Right cardiac atrium (tissue), 5 donors: ENCODE data around the gene DNAH6. TPM values are rescaled to one million over a fixed set of nuclear protein-coding genes. Genes with fewer than 3 reads are reported as not detected.
A peak's percentile ranks its signal among the peaks of the same experiment; 100 is the strongest.

Experiments used
- ATAC-seq, 2 donors: fragments of 200-7000 bp; cut with Tn5 transposase; one replicate each; pipeline versions ENCODE4 v1.8.0 to v1.9.1; 2020; ENCODE audit warnings: moderate library complexity in 2 of 2, mild to moderate bottlenecking in 1 of 2
- DNase-seq, 3 donors: peaks; one replicate each; pipeline ENCODE4 v3.0.0-alpha.2; 2020
- H3K27ac ChIP-seq: one replicate; pipeline ENCODE4 v1.5.1; 2013; ENCODE audit warnings: mild to moderate bottlenecking, low read length, control low read depth, moderate library complexity
- H3K27me3 ChIP-seq: one replicate; pipeline ENCODE4 v1.6.1; 2013; ENCODE audit not compliant: control insufficient read depth, insufficient read depth
- H3K4me1 ChIP-seq: one replicate; pipeline ENCODE4 v1.6.1; 2013; ENCODE audit warnings: low read length; ENCODE audit not compliant: control insufficient read depth, insufficient read depth
- H3K4me3 ChIP-seq: one replicate; pipeline ENCODE4 v1.5.1; 2013; ENCODE audit warnings: low read length, control low read depth
- H3K9me3 ChIP-seq: one replicate; pipeline ENCODE4 v1.6.1; 2013; ENCODE audit warnings: low read length; ENCODE audit not compliant: control insufficient read depth
- WGBS: extraction: QIAGEN DNeasy Blood & Tissue Kit; methylation state at CpG from one replicate; pipeline ENCODE4 v1.1.7; 2013; 5-methylcytosine and 5-hydroxymethylcytosine counted together
- intact Hi-C, 4 donors: fragments of 100-400 bp; cut with DNase I; formaldehyde crosslinking; loops; one replicate each; pipeline versions ENCODE4 v1.11.0 to v1.14.0; 2022 to 2023
- polyA plus RNA-seq: library from polyadenylated mRNA; stranded (reverse); fragments of 200-250 nt; gene quantifications from one replicate; pipeline ENCODE4 v1.2.3, GENCODE V29; 2013
- total RNA-seq, 4 donors: library from RNA; stranded (reverse); fragmentation: NEBNext Ultra II Directional; extraction: Animal tissue kit (Norgen Biotek cat#: 25700); gene quantifications; one replicate each; pipeline ENCODE4 v1.2.1, GENCODE V29; 2021
- donor health status: healthy with polysubstance abuse.
- donor health status: DM: no; HTN: yes; CAD: no.
- donor health status: DM: no; HTN: no; CAD: no.
- donor health status: DM: no; HTN: yes; CAD: no; lungs with severe emphysema.
- donor health status: DM: yes; HTN: yes; CAD: no.

Gene DNAH6
- total and polyA plus RNA-seq, 5 donors, result 0.07 to 0.60 (median 0.34) TPM

DNA sequence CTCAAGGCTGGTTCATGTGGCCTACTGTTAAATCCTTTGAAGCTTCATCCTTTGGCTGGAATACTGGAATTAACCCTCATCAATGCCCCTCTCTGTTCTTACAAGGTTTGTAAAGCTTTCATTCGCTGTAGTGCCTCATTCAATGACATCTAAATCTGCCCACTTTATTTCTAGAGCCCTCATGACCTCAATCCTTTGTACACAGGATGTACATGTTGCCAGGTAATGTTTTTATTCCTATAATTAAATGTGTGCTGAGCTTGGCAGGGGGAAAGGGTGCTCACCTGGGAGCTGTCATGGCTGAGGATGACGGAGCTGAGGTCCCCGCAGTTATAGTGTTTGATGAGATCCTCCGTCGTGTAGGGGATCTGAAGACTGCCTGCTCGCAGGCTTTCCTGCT, 325.3 kb downstream of the DNAH6 start:
- no peak for DNase-seq
- no peak overlapping the region for H3K27ac ChIP-seq
- no peaks in the 10 kb centered on the region for H3K27me3 ChIP-seq
- no peak overlapping the region for H3K4me3 ChIP-seq
- intact Hi-C loops, result no loop called here
- 86% methylated on average over 6 of the region's 6 CpGs for WGBS
- H3K9me3 ChIP-seq, result no peaks in the 10 kb centered on the region
- H3K4me1 ChIP-seq, result no peaks in the 10 kb centered on the region
- no peak for ATAC-seq

DNA sequence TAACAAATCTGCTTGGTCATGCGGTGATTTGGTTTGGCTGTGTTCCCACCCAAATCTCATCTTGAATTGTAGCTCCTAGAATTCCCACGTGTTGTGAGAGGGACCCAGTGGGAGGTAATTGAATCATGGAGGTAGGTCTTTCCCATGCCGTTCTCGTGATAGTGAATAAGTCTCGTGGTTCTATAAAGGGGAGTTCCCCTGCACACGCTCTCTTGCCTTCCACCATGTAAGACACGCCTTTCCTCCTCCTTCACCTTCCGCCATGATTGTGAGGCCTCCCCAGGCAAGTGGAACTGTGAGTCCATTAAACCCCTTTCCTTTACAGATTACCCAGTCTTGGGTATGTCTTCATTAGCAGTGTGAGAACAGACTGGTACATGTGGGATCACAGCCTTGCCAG, 327.8 kb downstream of the DNAH6 start:
- H3K4me3 ChIP-seq, result no peak overlapping the region
- no peaks in the 10 kb centered on the region for H3K9me3 ChIP-seq
- no peaks in the 10 kb centered on the region for H3K27me3 ChIP-seq
- DNase-seq (no peak), ATAC-seq (no peak)
- intact Hi-C loops, result no loop called here
- 91% methylated on average over 8 of the region's 8 CpGs for WGBS
- no peaks in the 10 kb centered on the region for H3K4me1 ChIP-seq
- H3K27ac ChIP-seq, result no peak overlapping the region

DNA sequence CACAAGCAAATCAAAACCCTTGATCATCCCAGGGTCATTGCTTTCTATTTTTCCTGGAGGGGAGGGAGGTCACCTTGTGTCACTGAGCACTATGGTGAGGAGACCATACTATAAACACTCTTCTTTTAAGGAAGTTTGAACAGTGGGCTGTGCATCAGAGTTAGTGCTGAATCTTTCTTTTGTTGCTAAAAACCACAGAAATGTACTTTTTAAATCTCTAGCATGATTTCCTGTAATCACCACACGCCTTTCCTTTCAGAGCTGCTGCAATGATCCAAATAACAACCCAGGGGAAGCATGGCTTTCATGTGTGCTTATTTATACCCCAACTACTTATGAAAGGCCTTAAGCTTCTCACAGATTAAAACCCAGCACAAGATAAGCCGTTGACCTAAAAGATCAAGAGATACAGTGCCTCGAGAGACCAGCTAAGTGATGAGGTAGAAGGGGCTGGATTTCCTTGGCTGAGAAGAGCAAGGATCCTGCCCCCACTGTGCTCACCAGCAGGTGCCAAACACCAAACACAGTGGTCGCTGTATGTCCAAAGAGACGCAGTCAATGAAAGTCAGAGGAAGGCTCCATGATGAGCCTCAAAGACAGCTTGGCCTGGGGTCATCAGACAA, 329.9 kb downstream of the DNAH6 start:
- Histone ChIP-seq H3K4me3 (no peak overlapping the region), H3K9me3 (no peaks in the 10 kb centered on the region), H3K4me1 (no peaks in the 10 kb centered on the region), H3K27ac (no peak overlapping the region), H3K27me3 (no peaks in the 10 kb centered on the region)
- peak; percentile 25 to 26 for ATAC-seq
- no peak for DNase-seq
- 41% methylated on average over 5 of the region's 5 CpGs for WGBS
- intact Hi-C loops, result no loop called here

DNA sequence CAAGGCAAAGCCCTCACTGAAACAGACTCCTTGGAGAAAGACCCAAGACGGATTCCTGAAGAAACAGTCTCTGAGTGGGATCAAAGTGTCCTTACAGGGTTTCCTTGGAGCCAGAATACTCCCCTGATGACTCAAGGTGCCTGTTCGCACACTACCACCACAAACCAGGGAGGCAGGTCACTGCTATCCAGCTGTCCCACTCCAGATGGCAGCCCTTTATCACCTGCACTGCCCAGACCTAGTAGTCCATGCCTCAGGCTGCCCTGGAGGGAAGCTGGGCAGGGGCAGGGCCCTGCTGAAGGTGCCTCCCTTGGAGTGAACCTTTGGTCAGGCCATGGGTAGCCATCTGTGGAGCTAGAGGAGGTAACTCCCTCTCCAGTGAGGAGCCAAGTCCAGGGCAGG, 330.4 kb downstream of the DNAH6 start:
- DNase-seq, result no peak
- H3K4me1 ChIP-seq, result no peaks in the 10 kb centered on the region
- H3K4me3 ChIP-seq, result no peak overlapping the region
- no peaks in the 10 kb centered on the region for H3K27me3 ChIP-seq
- 80% methylated on average over 2 of the region's 2 CpGs for WGBS
- H3K9me3 ChIP-seq, result no peaks in the 10 kb centered on the region
- intact Hi-C loops, result no loop called here
- peak in 1 of 2 donors; percentile 32 for ATAC-seq
- H3K27ac ChIP-seq, result no peak overlapping the region

DNA sequence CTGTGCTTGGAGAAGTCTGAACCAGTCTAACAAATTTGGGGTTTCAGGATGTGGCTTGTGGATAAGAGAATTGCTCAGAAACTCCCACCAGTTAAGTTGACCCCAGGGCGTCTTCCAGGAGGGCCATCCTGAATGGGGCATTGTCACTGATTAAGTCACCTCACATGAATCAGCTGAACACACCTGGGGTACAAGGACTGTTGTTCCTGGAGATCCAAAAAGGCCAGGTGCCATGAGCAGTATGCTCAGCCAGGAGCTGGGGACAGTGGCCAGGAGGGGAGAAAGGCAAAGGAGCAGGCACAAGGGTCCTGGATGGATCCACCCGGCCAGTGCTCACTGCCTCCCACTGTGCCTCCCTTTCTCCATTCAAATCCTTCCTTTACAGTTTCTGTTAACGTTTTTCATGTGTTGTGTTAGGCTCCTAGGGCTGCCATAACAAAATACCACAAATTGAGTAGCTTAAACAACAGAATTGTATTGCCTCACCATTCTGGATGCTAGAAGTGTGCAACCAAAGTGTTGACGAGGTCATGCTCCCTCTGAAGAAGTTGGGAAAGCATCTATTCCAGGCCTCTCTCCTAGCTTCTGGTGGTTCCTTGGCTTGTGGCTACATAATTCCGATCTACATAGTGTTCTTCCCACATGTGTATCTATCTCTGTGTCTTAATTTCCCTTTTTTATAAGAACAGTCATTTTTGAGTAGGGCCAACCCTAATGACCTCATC, 331.2 kb downstream of the DNAH6 start:
- WGBS, result 74% methylated on average over 5 of the region's 5 CpGs
- intact Hi-C loops, result no loop called here
- no peak overlapping the region for H3K27ac ChIP-seq
- no peak for DNase-seq
- H3K4me3 ChIP-seq, result no peak overlapping the region
- ATAC-seq, result no peak
- H3K9me3 ChIP-seq, result no peaks in the 10 kb centered on the region
- no peaks in the 10 kb centered on the region for H3K27me3 ChIP-seq
- no peaks in the 10 kb centered on the region for H3K4me1 ChIP-seq

DNA sequence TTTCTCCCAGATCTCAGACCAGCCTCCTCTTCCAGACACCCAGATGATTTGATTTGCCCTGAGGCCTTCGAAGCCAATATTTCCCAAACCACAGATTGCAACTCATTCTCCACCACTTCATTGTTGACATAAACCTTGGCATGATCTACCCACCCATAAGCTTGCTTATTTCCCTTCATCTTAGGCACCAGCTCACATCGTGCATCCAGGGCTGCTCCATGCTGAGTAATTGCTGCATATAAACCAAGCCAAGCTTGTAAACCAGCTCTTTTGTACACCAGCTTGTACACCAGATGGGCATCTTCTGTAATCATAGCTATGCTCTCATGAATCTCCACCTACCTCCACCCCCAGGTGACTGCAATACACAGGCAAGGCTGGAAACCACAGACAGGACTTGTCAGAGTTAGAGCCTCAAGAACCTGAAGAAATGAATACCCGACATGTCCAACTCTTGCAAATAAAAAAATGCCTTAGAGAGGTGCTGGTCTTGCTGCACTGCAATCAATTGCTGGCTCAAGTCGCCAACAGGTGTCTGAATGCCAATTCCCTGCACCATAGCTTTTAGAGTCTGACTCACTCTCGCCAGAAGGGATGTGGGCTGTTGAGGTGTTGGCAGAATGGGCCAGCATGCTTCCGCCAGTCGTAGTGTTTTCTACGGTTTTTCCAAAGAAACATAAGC, 333.1 kb downstream of the DNAH6 start:
- intact Hi-C loops, result no loop called here
- ATAC-seq (no peak), DNase-seq (no peak)
- Histone ChIP-seq H3K27ac (no peak overlapping the region), H3K4me3 (no peak overlapping the region), H3K27me3 (no peaks in the 10 kb centered on the region), H3K9me3 (no peaks in the 10 kb centered on the region), H3K4me1 (no peaks in the 10 kb centered on the region)
- WGBS, result 82% methylated on average over 8 of the region's 8 CpGs

DNA sequence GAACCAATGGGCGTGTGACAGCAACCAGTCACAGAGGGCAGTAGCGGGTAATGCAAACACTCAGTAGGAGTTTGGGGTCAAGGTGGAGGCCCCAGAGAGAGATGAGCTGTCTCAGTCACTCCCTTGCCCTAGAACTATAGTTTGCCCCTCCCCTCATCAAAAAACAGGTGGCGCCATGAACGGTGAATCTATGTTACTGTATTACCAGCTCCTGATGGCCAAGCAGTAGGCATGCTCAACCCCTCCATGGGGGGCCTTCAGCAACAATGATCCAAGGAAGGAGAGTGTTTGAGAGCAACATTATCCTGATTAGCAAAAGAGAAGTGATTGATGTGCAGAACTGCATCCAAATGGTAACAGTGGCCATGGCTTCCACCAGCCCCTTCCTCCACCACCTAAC, 334.2 kb downstream of the DNAH6 start:
- no peak overlapping the region for H3K4me3 ChIP-seq
- H3K27me3 ChIP-seq, result no peaks in the 10 kb centered on the region
- intact Hi-C loops, result no loop called here
- no peaks in the 10 kb centered on the region for H3K9me3 ChIP-seq
- no peak for DNase-seq
- no peak overlapping the region for H3K27ac ChIP-seq
- WGBS, result 84% methylated on average over 4 of the region's 4 CpGs
- ATAC-seq, result no peak
- H3K4me1 ChIP-seq, result no peaks in the 10 kb centered on the region

DNA sequence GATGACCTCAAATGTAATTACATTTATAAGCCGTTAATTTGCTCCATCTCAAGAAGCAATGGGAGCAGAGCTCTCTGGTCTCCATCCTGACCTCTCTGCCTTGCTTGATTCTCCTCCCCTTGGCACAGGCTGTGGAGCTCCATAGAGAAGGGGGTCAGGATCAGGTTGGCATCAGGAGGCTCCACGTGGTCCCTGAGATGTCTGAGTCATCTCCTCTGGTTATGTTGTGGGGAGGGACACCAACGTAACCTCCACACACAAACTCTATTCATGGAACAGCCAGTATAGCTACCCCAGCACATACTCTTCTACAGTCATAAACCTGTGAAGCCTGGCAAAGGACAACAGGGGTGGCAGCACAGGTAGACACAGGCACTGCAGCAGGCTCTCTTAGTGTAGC, 335.6 kb downstream of the DNAH6 start:
- intact Hi-C loops, result no loop called here
- ATAC-seq, result no peak
- WGBS, result 76% methylated on average over 3 of the region's 3 CpGs
- no peak for DNase-seq
- Histone ChIP-seq H3K4me3 (no peak overlapping the region), H3K27me3 (no peaks in the 10 kb centered on the region), H3K27ac (no peak overlapping the region), H3K9me3 (no peaks in the 10 kb centered on the region), H3K4me1 (no peaks in the 10 kb centered on the region)

DNA sequence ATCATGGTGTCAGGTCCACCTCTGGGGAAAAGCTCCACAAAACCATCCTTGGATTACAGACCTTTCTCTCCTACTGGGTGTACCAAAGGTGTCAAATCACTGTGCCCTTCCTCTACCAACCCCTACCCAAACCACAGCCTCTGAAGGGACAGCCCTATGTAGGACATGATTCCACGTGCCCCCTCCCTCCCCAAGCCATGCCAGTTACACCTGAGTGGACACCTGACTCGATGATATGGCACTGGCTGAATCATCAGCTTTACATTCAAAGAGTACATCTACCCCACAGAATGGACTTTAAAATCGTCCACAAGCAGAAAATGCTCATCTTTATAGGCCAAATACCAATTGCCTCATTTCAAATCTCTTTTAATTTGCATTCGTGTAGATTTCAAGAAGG, 338.6 kb downstream of the DNAH6 start:
- Histone ChIP-seq H3K9me3 (no peaks in the 10 kb centered on the region), H3K4me1 (no peaks in the 10 kb centered on the region), H3K27ac (no peak overlapping the region), H3K27me3 (no peaks in the 10 kb centered on the region), H3K4me3 (no peak overlapping the region)
- no peak for DNase-seq
- intact Hi-C loops, result no loop called here
- WGBS, result 58% methylated on average over 4 of the region's 4 CpGs
- ATAC-seq, result no peak

DNA sequence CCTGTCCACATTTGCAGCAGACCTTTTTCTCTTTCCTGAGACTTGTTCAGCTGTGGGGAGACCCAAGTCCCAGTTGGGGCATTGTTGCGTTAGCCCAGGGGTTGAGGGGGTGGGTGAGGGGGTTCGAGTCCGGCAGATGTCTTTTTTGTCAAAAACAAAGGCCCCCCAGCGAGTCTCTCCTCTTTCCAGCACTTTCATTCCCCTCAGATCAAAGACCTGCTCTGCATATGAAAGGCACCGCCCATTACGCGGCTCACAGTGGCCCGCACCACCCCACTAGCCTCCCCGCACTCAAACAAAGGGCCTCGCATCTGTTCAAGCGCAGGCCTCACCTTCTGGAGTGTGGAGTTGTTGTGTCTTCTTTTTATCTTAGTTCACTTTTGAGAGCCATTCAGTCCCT, 339.4 kb downstream of the DNAH6 start:
- Histone ChIP-seq H3K27ac (no peak overlapping the region), H3K27me3 (no peaks in the 10 kb centered on the region), H3K4me3 (no peak overlapping the region), H3K4me1 (no peaks in the 10 kb centered on the region), H3K9me3 (no peaks in the 10 kb centered on the region)
- DNase-seq (no peak), ATAC-seq (no peak)
- intact Hi-C loops, result no loop called here
- WGBS, result 26% methylated on average over 11 of the region's 11 CpGs

DNA sequence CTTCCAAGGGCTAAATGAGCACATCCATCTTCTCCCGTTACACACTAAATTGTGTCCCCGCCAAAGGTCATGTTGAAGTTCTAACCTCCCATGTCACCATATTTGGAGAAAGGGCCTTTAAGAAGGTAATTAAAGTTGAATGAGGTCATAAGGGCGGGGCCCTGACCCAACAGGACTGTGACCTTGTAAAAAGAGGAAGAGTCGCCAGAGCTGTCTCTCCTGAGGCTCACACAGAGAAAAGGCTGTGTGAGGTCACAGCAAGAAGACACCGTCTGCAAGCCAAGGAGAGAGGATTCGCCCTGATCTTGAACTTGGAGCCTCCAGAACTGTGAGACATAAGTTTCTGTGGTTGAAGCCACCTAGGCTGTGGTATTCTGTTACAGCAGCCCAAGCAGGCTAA, 340.5 kb downstream of the DNAH6 start:
- intact Hi-C loops, result no loop called here
- H3K27ac ChIP-seq, result no peak overlapping the region
- no peak for ATAC-seq

More for the DNA sequence above, 340.5 kb downstream of the DNAH6 start:
- Histone ChIP-seq H3K27me3 (no peaks in the 10 kb centered on the region), H3K4me1 (no peaks in the 10 kb centered on the region), H3K9me3 (no peaks in the 10 kb centered on the region), H3K4me3 (no peak overlapping the region)
- WGBS, result 80% methylated on average over 6 of the region's 6 CpGs
- DNase-seq, result no peak
